HG03139 (cell line): ENCODE measurements around the gene IFNA5.
A peak's percentile ranks its signal among the peaks of the same experiment; 100 is the strongest.

ENCODE experiments used
- ATAC-seq: cut with Tn5 transposase; IDR thresholded peaks from one replicate; pipeline ENCODE4 v1.9.1; 2021; ENCODE audit not compliant: unreplicated experiment

IFNA5 gene

GRCh38 chr9:21294904-21295538, 10.1 kb downstream of the IFNA5 start:
- peak; percentile 79 for ATAC-seq

- no peak for ATAC-seq
Measured at GRCh38 chr9:21294364-21294774, 10.7 kb downstream of the IFNA5 start.

- ATAC-seq = no peak
Measured at GRCh38 chr9:21289848-21290247, 15.3 kb downstream of the IFNA5 start.

- ATAC-seq = no peak
Measured at GRCh38 chr9:21287280-21287679, 17.8 kb downstream of the IFNA5 start.

GRCh38 chr9:21286659-21287058, 18.5 kb downstream of the IFNA5 start:
- no peak for ATAC-seq

- no peak for ATAC-seq
Measured at GRCh38 chr9:21286099-21286498, 19.0 kb downstream of the IFNA5 start.

- no peak for ATAC-seq
Measured at GRCh38 chr9:21281275-21281674, 23.8 kb downstream of the IFNA5 start.

GRCh38 chr9:21268347-21268657, 36.8 kb downstream of the IFNA5 start:
- no peak for ATAC-seq

- peak; percentile 42 for ATAC-seq
Measured at GRCh38 chr9:21267485-21268346, 37.4 kb downstream of the IFNA5 start.

GRCh38 chr9:21266733-21267484, 38.2 kb downstream of the IFNA5 start:
- ATAC-seq = peak; percentile 47

GRCh38 chr9:21265421-21266189, 39.5 kb downstream of the IFNA5 start:
- ATAC-seq = no peak

- no peak for ATAC-seq
Measured at GRCh38 chr9:21255538-21256212, 49.4 kb downstream of the IFNA5 start.
